DMS79 treated with DMSO at 0.1 percent for 48 hours (cell line): ENCODE results near the gene LPIN2.
"Not testable (repeated sequence)": the region's sequence is repeated elsewhere in the genome, so short reads cannot be mapped to it uniquely, and the experiment has no call there.

Experiments used
- DNase-seq: peaks from one replicate; lab custom pipeline; 2025; lab: John Stamatoyannopoulos, UW

LPIN2 gene

DNA sequence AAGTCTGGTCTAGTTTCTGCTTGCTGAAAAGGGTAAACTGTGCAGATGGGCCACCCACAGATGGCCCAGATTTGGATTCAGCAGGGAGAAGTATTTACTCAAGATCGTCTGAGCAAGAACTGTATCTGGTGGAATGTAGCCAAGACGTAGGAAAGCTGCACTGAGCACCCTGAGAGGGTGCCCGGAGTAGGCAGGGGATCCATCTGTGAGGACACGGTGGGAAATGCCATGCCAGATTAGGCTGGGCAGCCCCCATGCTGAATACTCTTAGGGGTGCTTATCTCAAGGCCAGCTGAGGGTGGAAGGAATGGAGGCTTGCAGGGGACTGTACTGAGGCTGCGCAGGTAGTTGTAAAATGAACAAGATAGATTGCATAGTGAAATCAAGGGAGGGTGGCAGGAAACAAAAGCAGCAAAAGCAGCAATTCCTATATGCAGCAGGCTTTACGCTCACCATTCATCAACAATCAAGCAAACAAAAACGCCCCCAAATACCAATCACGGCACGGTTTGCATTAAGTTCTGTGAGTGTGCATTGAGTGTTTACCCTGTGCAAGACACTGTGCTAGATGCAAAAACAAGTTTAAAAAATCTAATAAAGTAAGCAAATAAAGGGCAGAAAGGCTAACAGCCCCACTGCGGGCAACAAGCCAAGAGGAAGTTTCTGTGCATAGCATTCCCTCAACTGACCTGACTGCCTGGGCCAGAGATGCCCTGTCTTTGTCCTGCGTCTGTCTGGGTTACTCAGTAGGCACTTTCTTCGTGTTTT is 32.2 kb upstream of the LPIN2 start:
- peak; percentile 77 for DNase-seq

DNA sequence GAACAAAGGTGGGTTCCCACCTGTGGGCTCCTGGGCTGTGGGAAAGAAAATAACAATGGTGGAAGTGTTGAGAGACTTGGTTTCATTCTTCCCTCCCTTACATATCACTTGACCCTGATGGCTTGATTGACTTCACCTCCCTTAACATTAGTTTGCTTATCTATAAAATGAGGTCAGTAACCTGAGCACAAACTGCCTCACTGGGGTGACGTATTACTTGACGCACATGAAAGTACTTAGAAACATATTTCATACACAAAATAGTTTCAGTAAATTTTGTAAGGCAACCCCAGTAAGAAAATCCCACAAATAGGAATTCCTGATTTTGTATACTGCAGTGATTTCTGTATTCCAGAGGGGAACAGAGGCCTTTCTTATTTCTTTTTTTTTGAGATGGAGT is 29.4 kb upstream of the LPIN2 start:
- DNase-seq: no peak

DNA sequence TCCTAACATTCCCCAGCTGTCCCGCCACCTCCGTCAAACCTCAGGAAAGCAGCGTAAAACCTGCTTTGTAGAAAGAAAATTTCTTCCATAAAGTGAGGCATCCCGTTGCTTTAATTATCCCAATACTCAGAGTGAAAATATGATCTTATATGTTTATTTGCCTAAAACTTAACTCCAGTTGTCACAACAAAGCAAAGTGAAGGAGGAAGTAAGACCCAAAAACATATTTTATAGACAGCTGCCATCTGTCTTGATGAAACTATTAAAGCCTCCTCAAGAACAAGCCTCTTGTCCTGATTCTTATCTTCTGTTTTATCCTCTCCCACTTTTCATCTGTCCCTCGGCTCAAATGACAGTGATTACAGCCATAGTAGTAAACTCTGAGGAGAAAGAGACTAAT is 28.9 kb upstream of the LPIN2 start:
- peak; percentile 22 for DNase-seq

DNA sequence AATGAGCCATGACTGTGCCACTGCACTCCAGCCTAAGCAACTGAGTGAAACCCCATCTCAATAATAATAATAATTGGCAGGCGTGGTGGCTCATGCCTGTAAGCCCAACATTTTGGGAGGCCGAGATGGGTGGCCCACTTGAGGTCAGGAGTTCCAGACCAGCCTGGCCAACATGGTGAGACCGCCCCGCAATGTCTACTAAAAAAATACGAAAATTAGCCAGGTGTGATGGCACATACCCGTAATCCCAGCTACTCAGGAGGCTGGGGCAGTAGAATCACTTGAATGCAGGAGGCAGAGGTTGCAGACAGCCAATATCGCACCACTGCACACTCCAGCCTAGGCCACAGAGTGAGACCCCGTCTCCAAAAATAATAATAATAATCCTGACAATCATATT is 27.9 kb upstream of the LPIN2 start:
- no peak for DNase-seq

DNA sequence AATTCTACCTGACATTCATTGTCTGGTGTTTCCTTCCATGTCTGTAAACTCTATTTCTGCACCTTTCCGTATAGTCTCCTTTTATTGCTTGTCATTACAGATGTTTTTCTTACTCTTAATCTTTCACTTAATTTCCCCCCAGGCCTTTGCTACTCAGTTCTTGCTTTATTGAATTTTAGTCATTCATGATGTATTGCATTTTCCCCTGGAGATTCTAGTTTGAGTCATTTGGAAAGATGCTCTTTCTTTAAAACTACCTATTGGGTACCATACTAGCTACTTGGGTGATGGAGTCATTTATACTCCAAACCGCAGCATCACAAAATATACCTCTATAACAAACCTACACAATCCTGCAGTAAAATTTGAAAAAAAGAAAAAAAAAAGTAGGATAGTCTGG is 27.2 kb upstream of the LPIN2 start:
- DNase-seq: no peak

DNA sequence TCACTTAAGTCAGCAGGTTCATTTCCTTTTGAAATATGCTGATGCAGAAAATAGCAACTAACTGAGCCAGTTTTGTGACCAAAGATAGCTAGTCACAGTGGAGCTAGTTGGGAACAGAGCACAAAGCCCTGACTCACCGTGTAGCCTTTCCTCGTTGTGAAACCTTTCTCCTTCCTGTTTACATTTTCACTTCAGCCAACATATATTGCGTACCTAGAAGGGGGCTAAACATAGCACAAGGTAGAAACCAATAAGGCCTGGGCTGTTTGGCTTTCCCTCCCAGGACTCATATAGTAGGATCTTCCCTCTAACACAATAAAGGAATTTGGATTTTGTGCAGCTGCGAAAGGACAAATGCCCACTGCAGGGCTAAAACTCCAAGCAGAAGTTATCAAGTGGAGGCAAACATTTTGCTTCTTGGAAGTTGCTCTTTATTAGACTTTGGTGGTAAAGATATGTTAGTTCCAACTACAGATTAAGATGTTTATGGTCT is 24.5 kb upstream of the LPIN2 start:
- DNase-seq: no peak

DNA sequence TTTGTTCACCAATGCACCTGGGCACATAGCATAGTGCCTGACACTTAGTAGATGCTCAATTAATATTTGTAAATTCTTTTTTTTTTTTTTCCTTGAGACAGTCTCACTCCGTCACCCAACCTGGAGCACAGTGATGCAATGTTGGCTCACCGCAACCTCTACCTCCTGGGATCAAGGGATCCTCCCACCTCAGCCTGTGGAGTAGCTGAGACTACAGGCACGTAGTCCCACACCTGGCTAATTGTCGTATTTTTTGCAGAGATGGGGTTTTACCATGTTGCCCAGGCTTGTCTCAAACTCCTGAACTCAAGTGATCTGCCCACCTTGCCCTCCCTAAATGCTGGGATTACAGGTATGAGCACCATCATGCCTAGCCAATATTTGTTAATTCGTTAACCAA is 23.2 kb upstream of the LPIN2 start:
- no peak for DNase-seq

DNA sequence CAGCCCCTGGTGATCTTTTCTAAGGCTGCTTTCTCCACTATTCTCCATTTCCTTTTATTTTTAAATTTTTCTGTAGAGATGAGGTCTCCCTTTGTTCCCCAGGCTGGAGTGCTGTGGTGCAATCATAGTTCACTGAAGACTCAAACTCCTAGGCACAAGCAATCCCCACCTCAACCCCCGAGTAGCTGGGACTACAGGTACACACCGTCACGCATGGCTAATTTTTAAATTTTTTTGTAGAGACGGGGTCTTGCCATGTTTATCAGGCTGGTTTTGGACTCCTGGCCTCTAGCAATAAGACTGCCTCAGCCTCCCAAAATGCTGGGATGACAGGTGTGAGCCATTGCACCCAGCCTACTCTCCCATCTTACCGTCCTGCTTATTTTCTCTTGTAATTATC is 22.7 kb upstream of the LPIN2 start:
- no peak for DNase-seq

DNA sequence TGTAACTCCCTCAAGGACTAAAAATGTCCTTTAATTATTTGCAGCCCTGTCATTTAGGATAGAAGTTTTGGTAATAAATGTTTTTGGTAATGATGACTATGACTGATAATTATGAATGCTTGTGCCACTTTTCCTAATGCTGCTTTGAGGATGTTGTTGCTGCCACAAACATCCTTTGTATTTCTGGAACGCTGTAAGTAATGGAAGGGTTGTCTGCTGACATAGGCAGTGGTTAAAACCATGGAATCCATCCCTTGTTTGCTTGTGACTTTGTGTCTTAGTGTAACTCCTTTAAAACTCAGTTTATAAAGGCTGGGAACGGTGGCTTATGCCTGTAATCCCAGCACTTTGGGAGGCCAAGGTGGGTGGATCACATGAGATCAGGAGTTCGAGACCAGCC is 19.8 kb upstream of the LPIN2 start:
- DNase-seq: no peak

DNA sequence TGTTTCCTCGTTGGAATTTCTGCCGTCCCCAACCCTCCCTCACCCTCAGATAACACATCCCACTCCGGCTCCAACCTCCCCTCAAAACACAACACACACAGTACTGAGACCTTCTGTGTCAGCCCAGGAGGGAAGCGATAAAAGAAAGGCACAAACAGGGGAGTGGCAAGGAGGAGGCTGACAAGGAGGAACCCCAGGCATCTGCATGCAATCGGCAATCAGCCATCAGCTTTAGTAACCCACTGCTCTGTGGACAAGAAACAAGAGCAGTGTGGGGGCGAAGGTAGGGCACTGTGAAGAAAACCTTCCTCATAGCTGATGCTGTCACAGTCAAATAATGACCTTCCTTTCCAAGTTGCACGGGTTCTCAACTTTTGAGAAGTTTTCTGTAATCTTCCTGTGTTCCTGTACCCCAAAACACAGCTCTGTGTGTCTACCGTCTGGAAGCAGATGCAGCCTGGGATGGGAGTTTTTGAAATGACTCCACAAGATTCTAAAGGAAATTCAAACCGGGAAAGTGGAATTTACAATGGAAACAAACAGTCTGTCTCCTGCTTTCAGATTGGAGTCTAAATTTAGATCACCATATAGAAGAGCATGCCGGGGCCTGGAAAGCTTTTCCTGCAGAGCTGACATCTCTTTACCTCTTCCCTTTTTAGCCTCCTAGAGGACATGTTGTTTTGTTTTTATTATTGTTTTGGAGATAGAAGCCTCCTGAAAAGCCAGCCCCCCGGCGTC is 16.4 kb upstream of the LPIN2 start:
- no peak for DNase-seq

DNA sequence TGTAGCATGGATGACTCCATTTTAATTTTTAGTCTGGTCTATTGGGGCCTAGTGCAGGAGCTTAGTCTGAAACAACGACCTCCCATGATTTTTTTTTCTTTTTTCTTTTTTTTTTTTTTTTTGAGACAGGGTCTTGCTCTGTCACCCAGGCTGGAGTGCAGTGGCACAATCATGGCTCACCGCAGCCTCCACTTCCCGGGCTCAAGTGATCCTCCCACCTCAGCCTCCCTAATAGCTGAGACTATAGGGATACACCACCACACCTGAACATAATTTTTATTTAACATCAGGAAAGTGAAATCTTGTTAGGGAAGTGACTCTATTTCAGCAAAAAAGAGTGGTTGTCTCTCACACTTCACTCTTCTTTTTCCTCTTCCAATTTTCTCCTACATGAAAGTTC is 15.2 kb upstream of the LPIN2 start:
- DNase-seq: not testable (repeated sequence)

DNA sequence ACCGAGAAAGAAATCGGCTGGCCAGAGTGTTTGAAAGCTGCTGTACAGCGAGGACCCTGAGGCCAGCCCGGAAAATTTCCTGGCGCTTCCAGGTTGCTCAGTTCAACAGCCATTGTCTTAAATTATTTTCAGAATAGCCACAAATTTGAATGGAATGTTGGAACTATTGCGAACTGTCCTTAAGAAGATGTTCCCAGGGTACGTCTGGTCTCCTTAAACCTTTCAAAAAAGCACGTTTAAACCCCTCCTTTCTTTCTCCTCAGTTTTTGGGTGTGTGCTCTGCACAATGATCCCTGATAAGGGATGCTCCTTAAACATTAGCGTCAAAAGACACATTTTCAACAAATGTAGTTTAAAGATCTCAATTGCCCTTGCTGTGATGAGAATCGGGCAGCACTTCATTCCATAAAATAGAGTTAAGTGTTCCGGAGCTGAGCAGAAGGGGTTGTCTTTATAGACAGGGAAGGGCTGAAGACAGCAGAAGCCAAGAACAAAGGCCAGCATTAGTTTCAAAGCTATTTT is 14.5 kb upstream of the LPIN2 start:
- no peak for DNase-seq

DNA sequence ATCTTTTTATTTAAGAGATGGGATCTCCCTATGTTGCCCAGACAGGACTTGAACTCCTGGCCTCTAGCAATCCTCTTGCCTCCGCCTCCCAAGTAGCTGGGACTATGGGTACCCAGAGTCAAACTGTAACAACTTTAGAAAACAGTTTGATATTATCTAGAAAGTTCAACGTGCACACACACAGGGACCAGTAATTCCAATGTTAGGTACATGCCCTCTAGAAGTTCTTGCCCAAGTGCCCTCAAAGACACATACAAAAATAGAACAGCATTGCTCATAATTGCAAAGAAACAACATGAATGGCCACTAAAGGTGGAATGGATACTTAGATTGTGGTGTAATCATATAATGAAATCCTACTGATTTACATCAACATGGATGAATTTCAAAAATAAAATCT is 12.6 kb upstream of the LPIN2 start:
- no peak for DNase-seq

DNA sequence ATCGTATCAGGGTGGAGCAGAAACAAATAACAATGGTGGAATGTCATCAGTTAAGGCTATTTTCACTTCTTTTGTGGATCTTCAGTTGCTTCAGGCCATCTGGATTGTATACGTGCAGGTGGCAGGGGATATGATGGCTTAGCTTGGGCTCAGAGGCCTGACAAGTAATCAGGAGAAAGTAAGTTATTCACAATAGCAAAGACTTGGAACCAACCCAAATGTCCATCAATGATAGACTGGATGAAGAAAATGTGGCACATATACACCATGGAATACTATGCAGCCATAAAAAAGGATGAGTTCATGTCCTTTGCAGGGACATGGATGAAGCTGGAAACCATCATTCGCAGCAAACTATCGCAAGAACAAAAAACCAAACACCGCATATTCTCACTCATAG is 10.7 kb upstream of the LPIN2 start:
- DNase-seq: not testable (repeated sequence)

DNA sequence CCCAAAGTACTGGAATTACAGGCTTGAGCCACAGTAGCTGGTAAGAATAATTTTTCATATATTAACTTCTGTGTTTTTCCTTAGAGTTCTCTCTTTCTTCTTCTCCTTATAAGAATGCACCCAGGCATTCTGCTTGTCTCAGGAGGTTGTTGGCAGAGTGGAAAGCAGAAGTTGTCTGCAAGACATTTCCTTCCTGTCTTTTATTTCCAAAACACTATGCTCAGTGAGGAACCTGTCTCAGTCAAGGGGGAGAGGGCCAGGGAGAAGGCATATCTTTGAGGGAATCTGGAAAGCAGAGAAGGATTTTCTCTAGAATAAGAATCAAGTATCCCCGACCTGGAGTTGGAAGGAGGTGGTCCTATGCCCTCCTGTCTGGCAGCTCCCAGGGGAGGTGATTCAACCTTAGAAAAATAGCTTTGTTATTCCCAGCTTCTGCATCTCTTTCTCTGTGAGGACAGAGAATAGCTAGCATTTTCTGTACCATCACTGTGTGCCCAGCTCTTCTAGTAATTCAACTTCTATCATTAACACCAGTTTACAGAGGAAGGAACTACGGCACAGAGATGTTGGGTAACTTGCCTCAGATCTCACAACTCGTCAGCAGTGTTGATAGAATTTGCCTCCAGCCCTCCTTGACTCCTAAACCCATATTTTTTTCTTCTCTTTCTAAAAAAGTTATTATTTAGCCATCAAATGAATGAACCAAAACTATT is 3.8 kb upstream of the LPIN2 start:
- no peak for DNase-seq

DNA sequence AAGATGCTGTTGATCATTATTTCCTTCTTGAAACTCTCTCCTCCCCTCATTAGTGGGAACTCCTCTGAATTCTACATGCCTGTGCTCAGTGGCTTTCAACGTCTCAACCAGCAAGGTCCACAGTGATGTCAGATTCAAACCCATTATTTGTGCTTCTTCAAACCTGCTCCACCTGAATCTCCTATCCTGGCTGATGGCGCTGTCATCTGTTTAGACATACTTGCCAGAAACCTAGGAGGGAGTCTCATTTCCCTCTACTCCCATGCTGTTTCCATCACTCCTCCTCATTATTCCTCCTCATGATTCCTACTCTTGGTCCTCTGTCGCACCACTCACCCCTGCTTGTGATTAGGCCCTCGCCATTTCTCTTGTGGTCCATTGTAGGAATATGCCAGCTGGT is 2.9 kb upstream of the LPIN2 start:
- DNase-seq: no peak

DNA sequence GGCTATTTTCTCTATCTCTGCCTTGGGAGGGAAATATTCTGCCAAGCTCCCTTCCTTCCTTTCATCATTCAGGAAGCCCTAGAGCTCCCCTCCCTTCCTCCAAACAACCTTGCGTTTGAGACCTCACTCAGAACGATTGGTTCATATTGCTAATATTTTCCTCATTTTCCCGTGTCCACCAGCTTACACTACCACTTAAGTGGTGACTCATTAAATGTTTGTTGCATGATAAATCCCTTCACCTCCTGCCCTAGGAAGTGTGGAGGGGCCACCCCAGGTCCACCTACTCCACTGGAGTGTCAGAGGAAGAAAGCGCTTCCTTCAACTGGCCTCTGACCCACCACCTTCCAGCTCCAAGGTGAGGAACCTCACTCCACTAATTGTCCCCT is 2.3 kb upstream of the LPIN2 start:
- no peak for DNase-seq

DNA sequence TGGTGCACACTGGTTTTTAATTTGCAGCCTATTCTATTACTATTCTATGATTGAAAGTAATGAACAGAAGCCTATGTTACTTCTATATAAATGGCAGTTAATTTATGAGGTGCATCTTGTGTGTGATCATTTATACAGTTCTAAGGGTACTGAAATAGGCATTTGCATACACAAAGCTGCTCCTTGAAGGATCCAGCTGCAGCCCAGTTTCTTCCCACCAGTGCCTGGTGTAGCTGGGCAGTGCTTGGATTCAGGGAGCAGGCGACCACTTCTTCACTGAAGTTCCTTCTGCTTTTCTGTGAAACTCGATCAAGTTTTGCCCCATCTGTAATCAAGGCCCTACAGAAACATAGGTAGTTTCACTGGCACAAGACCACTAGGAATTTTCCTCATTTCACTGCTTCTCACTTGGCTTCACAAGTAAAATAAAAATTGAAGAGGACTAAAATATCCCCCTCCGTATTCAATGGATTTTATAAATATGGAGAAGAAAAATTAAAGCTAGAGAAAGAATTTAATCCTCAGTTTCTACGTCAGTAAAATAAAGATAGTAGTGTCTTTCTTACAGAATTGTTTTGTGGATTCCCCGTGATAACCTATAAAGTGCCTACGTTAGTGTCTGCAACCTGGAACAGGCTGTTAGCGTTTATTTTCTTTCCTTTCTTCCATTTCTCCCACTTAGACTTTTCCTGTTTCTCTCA is 1.7 kb upstream of the LPIN2 start:
- DNase-seq: no peak

DNA sequence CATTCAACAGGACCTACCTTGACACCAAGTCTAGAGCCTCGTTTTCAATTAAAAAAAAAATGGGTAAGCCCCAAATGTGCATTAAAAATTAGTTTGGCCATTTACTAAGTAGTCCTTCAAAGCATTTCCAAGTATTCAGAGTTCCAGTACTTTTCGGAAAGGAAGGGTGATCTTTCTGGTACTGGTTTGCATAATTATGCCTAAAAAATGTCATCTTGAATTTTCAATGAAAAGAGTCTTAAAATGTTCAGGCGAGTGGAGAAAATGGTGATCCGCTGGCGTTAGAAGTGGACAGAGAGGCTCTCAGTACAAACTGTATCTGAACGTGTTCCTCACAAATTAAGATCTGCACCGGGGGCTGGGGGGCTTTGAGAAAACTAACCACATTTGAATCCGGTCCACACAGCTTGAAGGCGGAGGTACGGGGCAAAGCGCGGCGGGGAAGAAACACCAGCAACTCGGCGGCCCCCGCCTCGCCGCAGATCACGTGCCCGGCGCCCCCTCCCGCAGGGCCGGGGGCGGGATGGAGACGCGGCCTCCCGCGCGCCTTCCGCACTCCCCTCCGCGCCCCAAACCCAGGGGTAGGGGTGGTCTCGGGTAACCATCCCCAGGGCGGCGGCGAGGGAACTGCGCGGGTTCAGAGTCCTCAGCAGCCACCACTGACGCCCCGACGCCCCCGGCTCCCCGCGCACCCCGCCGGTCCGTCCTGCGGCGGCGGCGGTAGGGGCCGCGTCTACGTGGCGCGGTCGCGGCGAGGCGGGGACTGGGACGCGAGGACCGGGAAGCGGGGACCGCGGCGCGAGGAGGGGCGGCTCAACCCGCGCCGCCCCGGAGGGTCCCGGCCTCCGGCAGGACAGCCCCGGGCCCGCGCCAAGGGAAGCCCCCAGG is 564 bp downstream of the LPIN2 start:
- DNase-seq: peak; percentile 30

DNA sequence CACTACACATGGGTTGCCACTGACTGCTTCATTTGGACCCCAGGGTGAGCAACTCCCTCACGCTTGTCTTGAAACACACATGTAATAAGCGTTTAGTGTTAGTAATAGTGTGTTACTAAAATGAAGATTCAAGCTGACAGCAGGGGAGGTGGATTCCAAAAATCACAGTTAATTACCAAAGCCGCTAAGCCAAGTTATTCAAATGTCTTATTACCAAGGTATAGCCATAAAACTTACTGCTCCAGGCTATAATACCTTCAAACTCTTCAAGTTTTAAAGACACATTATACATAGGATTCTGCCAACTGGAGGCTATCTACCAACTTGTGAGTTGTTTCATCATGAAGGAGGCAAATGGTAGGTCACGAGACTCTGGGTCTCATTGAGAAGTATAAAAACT is 2.9 kb downstream of the LPIN2 start:
- DNase-seq: no peak

DNA sequence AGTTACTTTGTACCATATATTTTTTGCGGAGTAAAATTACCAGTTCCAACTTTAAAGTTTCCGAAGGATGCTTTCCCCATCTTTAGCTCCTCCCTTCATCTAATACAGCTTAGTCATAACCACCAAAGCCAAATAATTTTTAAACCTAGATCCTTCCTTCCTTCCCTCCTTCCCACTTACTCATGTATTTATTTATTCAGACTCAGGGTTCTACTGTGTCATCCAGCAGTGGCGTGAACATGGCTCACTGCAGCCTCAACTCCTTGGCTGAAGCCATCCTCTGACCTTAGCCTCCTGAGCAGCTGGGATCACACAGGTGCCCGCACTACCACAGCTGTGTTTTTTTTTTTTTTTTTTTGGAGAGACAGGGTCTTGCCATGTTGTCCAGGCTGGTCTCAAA is 4.4 kb downstream of the LPIN2 start:
- DNase-seq: no peak
